HCT116 (cell line): ENCODE measurements around the gene FSIP1. TPM values are rescaled to one million over a fixed set of nuclear protein-coding genes. Genes with fewer than 3 reads are reported as not detected.

Source experiments
- ATAC-seq: fragments of 200-7000 bp; cut with Tn5 transposase; 2 replicates; pipeline ENCODE4 v1.9.1; 2020; ENCODE audit warnings: mild to moderate bottlenecking, moderate library complexity
- BruUV-seq: library from RNA; stranded (reverse); fragments of 400-500 nt; replicated peaks from 2 replicates; lab custom pipeline; 2021; lab: Mats Ljungman, UMichigan
- CTCF ChIA-PET: fragments of 300-600 bp; sonication (Branson Sonifier 250); formaldehyde crosslinking; loops from one replicate; lab custom pipeline; 2021; ENCODE audit warnings: antibody characterized with exemption; lab: Charles Lee
- POLR2A ChIA-PET: fragments of 300-600, 350-600 bp; sonication (Branson Sonifier 250); formaldehyde crosslinking; loops from one replicate; lab custom pipeline; 2021; ENCODE audit warnings: antibody characterized with exemption; lab: Charles Lee
- RAD21 ChIA-PET, 2 experiments: fragments of 300-600 bp; sonication (Branson Sonifier 250); formaldehyde crosslinking; loops; one replicate each; lab custom pipeline; 2023; ENCODE audit warnings: low total read pairs in 2 of 2; ENCODE audit not compliant: uncharacterized antibody in 2 of 2, unreplicated experiment in 2 of 2, low non-redundant PET in 1 of 2; lab: Charles Lee
- DNase-seq: peaks from one replicate; pipeline ENCODE4 v3.0.0-alpha.2; 2010; ENCODE audit warnings: low read depth, low spot score
- H2AFZ ChIP-seq: fragments of 200-600 bp; shearing (Covaris generic), sonication (generic); 2 replicates; pipeline ENCODE4 v1.6.1; 2017; ENCODE audit warnings: low read depth, mixed run types, mixed read lengths, antibody characterized with exemption, low read length; ENCODE audit not compliant: poor library complexity, severe bottlenecking
- H3K27ac ChIP-seq: 2 replicates; pipeline ENCODE4 v1.5.1; 2012; ENCODE audit warnings: low read depth, low read length
- H3K27me3 ChIP-seq: fragments of 200-600 bp; sonication (generic); 2 replicates; pipeline ENCODE4 v1.6.1; 2016; ENCODE audit warnings: mixed run types, low read length, mixed read lengths; ENCODE audit not compliant: insufficient read depth
- H3K36me3 ChIP-seq, 2 experiments: fragments of 200-500 bp in 1 of 2; fragments of 200-600 bp in 1 of 2; sonication (Bioruptor generic) in 1 of 2; sonication (generic) in 1 of 2; 2 replicates each; pipeline versions ENCODE4 v1.5.1 to v1.6.1; 2014 to 2016; ENCODE audit warnings: low read length in 2 of 2, inconsistent platforms in 1 of 2, mixed read lengths in 1 of 2, mixed run types in 1 of 2; ENCODE audit not compliant: insufficient read depth in 2 of 2, control insufficient read depth in 1 of 2
- H3K4me1 ChIP-seq, 2 experiments: fragments of 200-600 bp in 1 of 2; sonication (generic) in 1 of 2; 2 replicates each; pipeline versions ENCODE4 v1.5.1 to v1.6.1; 2012 to 2017; ENCODE audit warnings: low read length in 2 of 2, inconsistent platforms in 1 of 2, mild to moderate bottlenecking in 1 of 2, mixed read lengths in 1 of 2, mixed run types in 1 of 2, moderate library complexity in 1 of 2; ENCODE audit not compliant: insufficient read depth in 2 of 2, control insufficient read depth in 1 of 2
- H3K4me2 ChIP-seq: fragments of 200-600 bp; sonication (generic); 2 replicates; pipeline ENCODE4 v1.6.1; 2017; ENCODE audit warnings: mixed run types, low read length, mixed read lengths
- H3K4me3 ChIP-seq, 2 experiments: fragments of 200-600 bp in 1 of 2; sonication (generic) in 1 of 2; replicated peaks in 1 of 2; 2 replicates each; pipeline ENCODE4 v1.5.1; 2011 to 2016; ENCODE audit warnings: low read length in 2 of 2, control low read depth in 1 of 2, low read depth in 1 of 2, mild to moderate bottlenecking in 1 of 2, mixed read lengths in 1 of 2, mixed run types in 1 of 2
- H3K79me2 ChIP-seq: fragments of 200-600 bp; sonication (generic); 2 replicates; pipeline ENCODE4 v1.6.1; 2017; ENCODE audit warnings: mild to moderate bottlenecking, mixed run types, low read length, moderate library complexity, mixed read lengths; ENCODE audit not compliant: insufficient read depth
- H3K9ac ChIP-seq: fragments of 200-600 bp; sonication (generic); 2 replicates; pipeline ENCODE4 v1.6.1; 2016; ENCODE audit warnings: low read length, mixed read lengths
- H3K9me2 ChIP-seq: fragments of 200-600 bp; sonication (generic), shearing (Covaris generic); 2 replicates; pipeline ENCODE4 v1.6.1; 2017; ENCODE audit warnings: mixed run types, mild to moderate bottlenecking, moderate library complexity; ENCODE audit not compliant: insufficient read depth
- H3K9me3 ChIP-seq, 2 experiments: fragments of 200-500 bp in 1 of 2; fragments of 200-600 bp in 1 of 2; sonication (Bioruptor generic) in 1 of 2; sonication (generic) in 1 of 2; 2 replicates each; pipeline ENCODE4 v1.6.1; 2014 to 2017; ENCODE audit warnings: low read length in 2 of 2, mixed read lengths in 2 of 2, inconsistent platforms in 1 of 2, low read depth in 1 of 2, mild to moderate bottlenecking in 1 of 2, mixed run types in 1 of 2, moderate library complexity in 1 of 2; ENCODE audit not compliant: control insufficient read depth in 1 of 2, insufficient read depth in 1 of 2
- H4K20me1 ChIP-seq: fragments of 200-600 bp; sonication (generic), shearing (Covaris generic); 2 replicates; pipeline ENCODE4 v1.6.1; 2017; ENCODE audit warnings: mixed run types, mild to moderate bottlenecking, moderate library complexity; ENCODE audit not compliant: insufficient read depth
- CBX3 ChIP-seq: IDR thresholded peaks from 2 replicates; pipeline ENCODE4 v1.6.1; 2012; ENCODE audit warnings: low read depth
- CEBPB ChIP-seq: IDR thresholded peaks from 2 replicates; pipeline ENCODE4 v1.6.1; 2012; ENCODE audit warnings: low read depth
- EGR1 ChIP-seq: IDR thresholded peaks from 2 replicates; pipeline ENCODE4 v1.6.1; 2012; ENCODE audit warnings: low read depth
- EZH2 ChIP-seq: fragments of 200-600 bp; sonication (generic); IDR thresholded peaks from 2 replicates; pipeline ENCODE4 v1.6.1; 2017; ENCODE audit warnings: antibody characterized with exemption, mixed run types
- EZH2phosphoT487 ChIP-seq: fragments of 200-600 bp; IDR thresholded peaks from 2 replicates; pipeline ENCODE4 v1.6.1; 2018; ENCODE audit warnings: antibody characterized with exemption, borderline replicate concordance
- FOSL1 ChIP-seq: IDR thresholded peaks from 2 replicates; pipeline ENCODE4 v1.6.1; 2012; ENCODE audit warnings: low read depth
- JUND ChIP-seq: IDR thresholded peaks from 2 replicates; pipeline ENCODE4 v1.6.1; 2012
- POLR2A ChIP-seq: IDR thresholded peaks from 2 replicates; pipeline ENCODE4 v1.7.0; 2011; ENCODE audit warnings: borderline replicate concordance; ENCODE audit not compliant: insufficient read depth, insufficient read length; ENCODE audit errors: extremely low read depth
- POLR2AphosphoS5 ChIP-seq: IDR thresholded peaks from 2 replicates; pipeline ENCODE4 v1.6.1; 2011; ENCODE audit warnings: mild to moderate bottlenecking, low read depth, low read length, moderate library complexity
- SRF ChIP-seq: IDR thresholded peaks from 2 replicates; pipeline ENCODE4 v1.6.1; 2012; ENCODE audit warnings: low read depth
- TCF7L2 ChIP-seq: IDR thresholded peaks from 2 replicates; pipeline ENCODE4 v1.7.0; 2011; ENCODE audit warnings: borderline replicate concordance, inconsistent platforms; ENCODE audit not compliant: insufficient read depth, insufficient read length; ENCODE audit errors: extremely low read depth
- YY1 ChIP-seq: IDR thresholded peaks from 2 replicates; pipeline ENCODE4 v1.6.1; 2011; ENCODE audit warnings: low read length, low read depth, moderate library complexity, mild to moderate bottlenecking; ENCODE audit not compliant: insufficient replicate concordance; ENCODE audit errors: extremely low read depth
- ZNF274 ChIP-seq: fragments of 200-500 bp; sonication (Bioruptor generic); IDR thresholded peaks from 2 replicates; pipeline ENCODE4 v1.6.1; 2014; ENCODE audit warnings: mild to moderate bottlenecking, low read depth, low read length, inconsistent platforms
- intact Hi-C: fragments of 100-400 bp; cut with micrococcal nuclease; formaldehyde crosslinking; loops from 2 replicates; pipeline ENCODE4 v1.10.0; 2022
- total RNA-seq: library from RNA; stranded (reverse); gene quantifications from one replicate; pipeline ENCODE4 v1.2.1, GENCODE V29; 2021; ENCODE audit not compliant: unreplicated experiment
- TF ChIP-seq, protein P1 (sequence below): IDR thresholded peaks from 2 replicates; pipeline ENCODE4 v1.6.1; 2012
- TF ChIP-seq, protein P2 (sequence below), 3 experiments: fragments of 200-600 bp in 1 of 3; sonication (generic) in 1 of 3; IDR thresholded peaks in 2 of 3; conservative IDR thresholded peaks in 1 of 3; 2 replicates each; pipeline ENCODE4 v1.5.1; 2012 to 2017; ENCODE audit warnings: low read depth in 2 of 3, low read length in 2 of 3, antibody characterized with exemption in 1 of 3, borderline replicate concordance in 1 of 3, control low read depth in 1 of 3, mild to moderate bottlenecking in 1 of 3, mixed read lengths in 1 of 3, mixed run types in 1 of 3, moderate library complexity in 1 of 3; ENCODE audit not compliant: insufficient read depth in 1 of 3

FSIP1 gene
- total RNA-seq, 1 experiment from 2014 or later, result 0.42 TPM

DNA sequence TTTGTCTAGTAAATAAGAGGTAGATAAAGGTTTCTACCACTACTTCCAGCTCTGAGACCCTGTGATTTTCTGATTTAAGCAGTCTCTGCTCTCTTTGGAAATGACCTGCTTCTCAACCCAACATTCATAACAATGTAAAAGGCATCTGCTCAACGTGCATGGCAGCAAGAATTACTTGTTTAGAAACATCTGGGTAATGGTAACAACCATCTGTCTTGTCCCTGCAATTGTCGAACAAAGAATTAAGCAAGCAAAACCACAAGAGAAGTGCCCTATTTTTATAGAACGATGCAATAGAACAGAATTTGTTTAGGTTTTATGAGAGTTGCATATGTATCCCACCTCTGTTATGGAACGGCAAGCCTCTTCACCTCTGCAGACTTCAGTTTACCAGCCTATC, 7.1 kb upstream of the FSIP1 start:
- BruUV-seq, result no TSS peak
- H3K79me2 ChIP-seq, result no peaks in the 10 kb centered on the region
- ATAC-seq (no peak), DNase-seq (no peak)
- intact Hi-C loops, result loop anchor here (5.0 to 10.0 kb wide), 2 partner anchors 243 to 485 kb away; no protein-coding TSS in a partner anchor
- ChIA-PET POLR2A (no interaction called here), RAD21 (no interaction called here), CTCF (no interaction called here)
- H3K4me3 ChIP-seq, result no peak overlapping the region
- peaks cover 4 to 7% of the 10 kb centered on the region in 2 experiments; a peak in 2 of 4 replicates for H3K4me1 ChIP-seq
- TF ChIP-seq EZH2phosphoT487 (no peak), FOSL1 (no peak), TCF7L2 (no peak), CEBPB (no peak), CBX3 (no peak), EGR1 (no peak), YY1 (no peak), SRF (no peak), EZH2 (no peak), ZNF274 (no peak), POLR2A (no peak), POLR2AphosphoS5 (no peak), JUND (no peak)
- TF ChIP-seq, protein P1, sequence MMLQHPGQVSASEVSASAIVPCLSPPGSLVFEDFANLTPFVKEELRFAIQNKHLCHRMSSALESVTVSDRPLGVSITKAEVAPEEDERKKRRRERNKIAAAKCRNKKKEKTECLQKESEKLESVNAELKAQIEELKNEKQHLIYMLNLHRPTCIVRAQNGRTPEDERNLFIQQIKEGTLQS, result no peak
- TF ChIP-seq, protein P2, sequence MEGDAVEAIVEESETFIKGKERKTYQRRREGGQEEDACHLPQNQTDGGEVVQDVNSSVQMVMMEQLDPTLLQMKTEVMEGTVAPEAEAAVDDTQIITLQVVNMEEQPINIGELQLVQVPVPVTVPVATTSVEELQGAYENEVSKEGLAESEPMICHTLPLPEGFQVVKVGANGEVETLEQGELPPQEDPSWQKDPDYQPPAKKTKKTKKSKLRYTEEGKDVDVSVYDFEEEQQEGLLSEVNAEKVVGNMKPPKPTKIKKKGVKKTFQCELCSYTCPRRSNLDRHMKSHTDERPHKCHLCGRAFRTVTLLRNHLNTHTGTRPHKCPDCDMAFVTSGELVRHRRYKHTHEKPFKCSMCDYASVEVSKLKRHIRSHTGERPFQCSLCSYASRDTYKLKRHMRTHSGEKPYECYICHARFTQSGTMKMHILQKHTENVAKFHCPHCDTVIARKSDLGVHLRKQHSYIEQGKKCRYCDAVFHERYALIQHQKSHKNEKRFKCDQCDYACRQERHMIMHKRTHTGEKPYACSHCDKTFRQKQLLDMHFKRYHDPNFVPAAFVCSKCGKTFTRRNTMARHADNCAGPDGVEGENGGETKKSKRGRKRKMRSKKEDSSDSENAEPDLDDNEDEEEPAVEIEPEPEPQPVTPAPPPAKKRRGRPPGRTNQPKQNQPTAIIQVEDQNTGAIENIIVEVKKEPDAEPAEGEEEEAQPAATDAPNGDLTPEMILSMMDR (IDR thresholded peaks at IDR 0.05 in 2 of 3, conservative IDR thresholded peaks at IDR 0.05 in 1 of 3; ENCODE audit: borderline replicate concordance in 1 of 3, insufficient read depth in 1 of 3, low read depth in 2 of 3, low read length in 2 of 3), result no peak
- H2AFZ ChIP-seq, result no peak overlapping the region
- H3K9ac ChIP-seq, result no peak overlapping the region
- H3K4me2 ChIP-seq, result no peak overlapping the region
- H3K36me3 ChIP-seq, result peaks cover 0 to 3% of the 10 kb centered on the region in 2 experiments; a peak in 1 of 4 replicates
- no peak overlapping the region for H3K27ac ChIP-seq
- H3K9me3 ChIP-seq, result no peaks in the 10 kb centered on the region
- no peaks in the 10 kb centered on the region for H3K27me3 ChIP-seq
- H4K20me1 ChIP-seq, result no peaks in the 10 kb centered on the region
- no peaks in the 10 kb centered on the region for H3K9me2 ChIP-seq
